Ovary (tissue), 3 donors: ENCODE measurements around the gene ZNRF4.
"Not testable (repeated sequence)": the region's sequence is repeated elsewhere in the genome, so short reads cannot be mapped to it uniquely, and the experiment has no call there.

Experiments used
- POLR2A ChIP-seq: fragments of 450-650 bp; IDR thresholded peaks from one replicate; pipeline ENCODE4 v1.6.1; 2017; ENCODE audit warnings: antibody characterized with exemption, mild to moderate bottlenecking, moderate library complexity
- TF ChIP-seq, protein P1 (sequence below), 3 donors: fragments of 450-650 bp in 2 of 3; fragments of 200-600 bp in 1 of 3; IDR thresholded peaks; one replicate each; pipeline versions ENCODE4 v1.5.1 to v1.8.0; 2016 to 2022; ENCODE audit warnings: antibody characterized with exemption in 3 of 3, mild to moderate bottlenecking in 1 of 3
- donor health status: DM: no; HTN: no; CAD: no.

GRCh38 chr19:5438756-5439155 lies 16.5 kb upstream of the ZNRF4 start:
- TF ChIP-seq, protein P1, sequence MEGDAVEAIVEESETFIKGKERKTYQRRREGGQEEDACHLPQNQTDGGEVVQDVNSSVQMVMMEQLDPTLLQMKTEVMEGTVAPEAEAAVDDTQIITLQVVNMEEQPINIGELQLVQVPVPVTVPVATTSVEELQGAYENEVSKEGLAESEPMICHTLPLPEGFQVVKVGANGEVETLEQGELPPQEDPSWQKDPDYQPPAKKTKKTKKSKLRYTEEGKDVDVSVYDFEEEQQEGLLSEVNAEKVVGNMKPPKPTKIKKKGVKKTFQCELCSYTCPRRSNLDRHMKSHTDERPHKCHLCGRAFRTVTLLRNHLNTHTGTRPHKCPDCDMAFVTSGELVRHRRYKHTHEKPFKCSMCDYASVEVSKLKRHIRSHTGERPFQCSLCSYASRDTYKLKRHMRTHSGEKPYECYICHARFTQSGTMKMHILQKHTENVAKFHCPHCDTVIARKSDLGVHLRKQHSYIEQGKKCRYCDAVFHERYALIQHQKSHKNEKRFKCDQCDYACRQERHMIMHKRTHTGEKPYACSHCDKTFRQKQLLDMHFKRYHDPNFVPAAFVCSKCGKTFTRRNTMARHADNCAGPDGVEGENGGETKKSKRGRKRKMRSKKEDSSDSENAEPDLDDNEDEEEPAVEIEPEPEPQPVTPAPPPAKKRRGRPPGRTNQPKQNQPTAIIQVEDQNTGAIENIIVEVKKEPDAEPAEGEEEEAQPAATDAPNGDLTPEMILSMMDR (IDR thresholded peaks at IDR 0.05) = not testable (repeated sequence)
- not testable (repeated sequence) for TF ChIP-seq POLR2A
